Bone marrow (tissue), 2 donors: Measurements from ENCODE around the gene SUPT5H.

Experiments used
- DNase-seq, 2 donors: peaks; one replicate each; lab custom pipeline; 2025; lab: John Stamatoyannopoulos, UW

SUPT5H gene

DNA sequence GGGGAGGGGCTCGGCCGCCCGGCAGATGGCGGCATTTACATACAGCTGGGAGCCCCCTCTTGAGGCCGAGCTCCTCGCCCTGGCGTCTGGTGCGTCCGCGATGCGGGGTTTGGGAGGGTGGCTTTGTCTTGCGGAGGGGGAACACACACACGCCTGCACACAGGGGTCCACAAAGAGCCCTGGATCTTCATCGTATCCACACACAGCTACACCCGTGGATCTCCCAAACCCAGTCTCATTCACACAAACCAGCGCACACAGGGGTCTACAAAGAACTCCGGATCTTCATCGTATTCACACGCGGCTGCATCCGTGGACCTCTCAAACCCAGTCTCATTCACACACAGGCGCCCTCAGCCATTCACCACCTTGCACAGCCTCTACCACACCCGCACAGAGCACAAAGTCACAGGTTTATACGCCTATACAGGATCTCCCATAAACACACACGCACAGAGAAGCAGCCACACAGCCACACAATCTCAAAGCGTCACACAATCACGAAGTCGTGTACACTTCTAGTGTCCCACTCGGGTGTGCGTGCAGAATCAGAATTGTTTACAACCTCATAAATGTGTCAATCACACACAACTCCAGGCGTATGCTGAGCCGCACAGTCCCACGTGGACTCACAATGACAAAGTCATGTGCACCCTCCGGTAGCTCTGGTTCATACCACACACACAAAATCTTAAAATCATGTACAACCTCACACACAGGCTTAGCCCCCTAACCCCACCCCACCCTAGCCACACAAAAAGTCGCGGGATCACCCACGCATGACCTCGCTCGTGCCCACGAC, 52.8 kb downstream of the SUPT5H start:
- no peak for DNase-seq

DNA sequence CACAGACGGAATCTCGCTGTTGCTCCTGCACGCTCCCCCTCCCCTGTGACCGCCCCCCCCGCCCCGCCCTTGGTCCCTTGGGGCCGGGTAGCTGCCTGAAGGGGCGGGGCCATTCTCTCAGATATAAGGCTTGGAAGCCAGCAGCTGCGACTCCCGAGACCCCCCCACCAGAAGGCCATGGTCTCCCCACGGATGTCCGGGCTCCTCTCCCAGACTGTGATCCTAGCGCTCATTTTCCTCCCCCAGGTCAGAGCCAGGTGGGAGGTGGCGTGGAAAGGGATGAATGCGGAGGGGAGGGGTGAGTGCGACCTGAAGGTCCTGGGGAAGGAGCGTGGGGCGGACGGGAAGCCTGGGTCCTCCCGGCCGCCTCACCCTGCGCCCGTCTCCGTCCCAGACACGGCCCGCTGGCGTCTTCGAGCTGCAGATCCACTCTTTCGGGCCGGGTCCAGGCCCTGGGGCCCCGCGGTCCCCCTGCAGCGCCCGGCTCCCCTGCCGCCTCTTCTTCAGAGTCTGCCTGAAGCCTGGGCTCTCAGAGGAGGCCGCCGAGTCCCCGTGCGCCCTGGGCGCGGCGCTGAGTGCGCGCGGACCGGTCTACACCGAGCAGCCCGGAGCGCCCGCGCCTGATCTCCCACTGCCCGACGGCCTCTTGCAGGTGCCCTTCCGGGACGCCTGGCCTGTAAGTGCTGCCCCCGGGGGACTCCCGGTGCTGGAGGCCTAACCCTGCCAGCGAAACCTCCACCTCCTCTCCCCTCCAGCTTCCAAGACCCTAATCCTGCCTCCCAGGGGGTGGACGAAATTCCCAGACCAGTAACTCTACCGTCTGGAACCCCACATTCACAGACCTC, 53.6 kb downstream of the SUPT5H start, which contains the start of gene DLL3:
DLL3 (plus strand) TSS at position 150 of the 845 bp plus-strand sequence; CDS start at position 178, 28 bp downstream.
- DNase-seq: no peak

DNA sequence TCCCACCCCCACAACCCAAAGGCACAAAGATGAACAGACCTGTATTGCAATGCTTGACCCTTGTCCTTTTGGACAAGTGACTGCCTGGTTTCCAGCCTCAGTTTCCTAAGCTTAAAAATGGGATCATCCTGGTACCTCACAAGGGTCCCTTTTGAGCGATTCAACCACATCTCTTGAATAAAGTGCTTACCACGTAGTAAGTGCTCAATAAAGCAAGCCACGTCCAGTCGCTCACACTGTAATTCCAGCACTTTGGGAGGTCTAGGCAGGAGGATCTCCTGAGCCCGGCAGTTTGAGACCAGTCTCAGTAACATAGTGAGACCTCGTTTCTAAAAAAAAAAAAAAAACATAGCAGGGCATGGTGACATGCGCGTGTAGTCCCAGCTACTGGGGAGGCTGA, 54.5 kb downstream of the SUPT5H start:
- no peak for DNase-seq

DNA sequence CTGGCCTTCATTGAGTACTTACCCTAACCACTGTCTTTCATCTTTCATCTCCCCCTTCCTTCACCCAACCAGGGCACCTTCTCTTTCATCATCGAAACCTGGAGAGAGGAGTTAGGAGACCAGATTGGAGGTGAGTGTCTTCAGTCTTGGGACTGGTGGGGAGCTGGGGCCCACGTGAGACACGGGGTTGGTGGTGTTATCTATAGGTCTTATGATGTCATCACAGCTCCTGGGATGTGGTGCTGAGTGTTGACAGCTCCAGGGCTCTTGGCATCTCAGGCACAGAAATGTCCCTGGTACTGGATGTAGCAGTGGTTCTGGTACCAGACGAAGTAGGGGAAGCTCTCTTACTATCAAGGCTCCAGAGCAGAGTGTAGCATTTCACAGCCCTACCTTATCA, 55.2 kb downstream of the SUPT5H start:
- DNase-seq: no peak

DNA sequence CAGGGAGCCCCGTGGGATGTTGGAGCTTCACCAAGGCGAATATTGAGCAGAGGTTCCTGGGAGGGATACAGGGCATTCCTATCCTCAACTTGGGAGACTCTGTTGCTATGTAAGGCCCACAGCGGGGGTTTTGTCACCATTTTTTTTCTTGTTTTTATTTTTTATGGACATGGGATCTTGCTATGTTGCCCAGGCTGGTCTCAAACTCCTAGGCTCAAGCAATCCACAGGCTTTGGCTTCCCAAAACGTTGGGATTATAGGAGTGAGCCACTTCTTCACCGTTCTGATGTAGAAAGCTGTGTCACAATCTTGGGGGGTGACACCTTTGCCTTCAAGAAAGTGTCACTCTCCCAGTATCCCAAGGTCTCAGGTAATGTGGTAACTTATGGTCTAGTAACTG, 56.0 kb downstream of the SUPT5H start:
- no peak for DNase-seq

DNA sequence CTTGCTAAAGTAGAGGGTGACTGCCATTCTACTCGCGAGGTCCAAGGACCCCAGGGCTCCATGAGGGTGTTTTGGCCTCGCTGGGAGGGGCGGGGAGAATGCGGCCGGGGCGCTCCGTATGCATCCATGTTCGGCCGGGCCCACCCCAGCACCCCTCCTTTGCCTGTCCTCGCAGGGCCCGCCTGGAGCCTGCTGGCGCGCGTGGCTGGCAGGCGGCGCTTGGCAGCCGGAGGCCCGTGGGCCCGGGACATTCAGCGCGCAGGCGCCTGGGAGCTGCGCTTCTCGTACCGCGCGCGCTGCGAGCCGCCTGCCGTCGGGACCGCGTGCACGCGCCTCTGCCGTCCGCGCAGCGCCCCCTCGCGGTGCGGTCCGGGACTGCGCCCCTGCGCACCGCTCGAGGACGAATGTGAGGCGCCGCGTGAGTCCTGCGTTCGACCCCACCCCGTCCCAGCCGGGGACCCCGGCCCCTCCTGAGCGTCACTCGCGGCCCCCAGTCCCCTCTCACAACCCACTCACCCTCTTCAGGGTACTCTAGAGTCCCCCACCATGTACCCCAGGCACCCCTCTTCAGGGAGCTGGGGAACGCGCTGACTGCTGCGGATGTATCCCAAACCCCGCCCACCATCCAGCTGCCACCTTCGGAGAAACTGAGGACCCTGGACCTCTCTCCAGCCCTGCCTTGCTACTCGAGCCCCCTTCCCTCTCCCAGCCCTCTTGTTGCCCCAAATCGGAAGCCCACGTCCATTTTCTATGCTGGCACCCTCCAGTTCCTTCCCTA, 57.4 kb downstream of the SUPT5H start:
- peak in 1 of 2 donors; percentile 14 for DNase-seq

DNA sequence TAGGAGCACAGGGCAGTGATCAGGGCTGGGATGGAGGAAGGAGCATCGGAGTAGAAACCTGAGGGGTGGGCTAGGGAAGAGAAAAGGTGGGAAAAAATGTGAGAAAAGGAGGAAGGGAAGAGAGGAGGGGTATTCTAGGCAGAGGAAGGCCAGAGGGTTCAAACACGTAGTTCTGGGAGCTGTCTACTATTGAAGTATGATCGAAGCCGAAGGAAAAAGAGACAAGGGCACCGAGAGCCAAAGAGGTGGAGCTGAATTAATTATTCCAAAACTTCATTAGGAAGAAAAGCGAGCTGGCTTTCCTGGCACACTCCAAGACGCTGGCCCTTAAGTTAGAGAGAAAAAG, 61.2 kb downstream of the SUPT5H start:
- no peak for DNase-seq

DNA sequence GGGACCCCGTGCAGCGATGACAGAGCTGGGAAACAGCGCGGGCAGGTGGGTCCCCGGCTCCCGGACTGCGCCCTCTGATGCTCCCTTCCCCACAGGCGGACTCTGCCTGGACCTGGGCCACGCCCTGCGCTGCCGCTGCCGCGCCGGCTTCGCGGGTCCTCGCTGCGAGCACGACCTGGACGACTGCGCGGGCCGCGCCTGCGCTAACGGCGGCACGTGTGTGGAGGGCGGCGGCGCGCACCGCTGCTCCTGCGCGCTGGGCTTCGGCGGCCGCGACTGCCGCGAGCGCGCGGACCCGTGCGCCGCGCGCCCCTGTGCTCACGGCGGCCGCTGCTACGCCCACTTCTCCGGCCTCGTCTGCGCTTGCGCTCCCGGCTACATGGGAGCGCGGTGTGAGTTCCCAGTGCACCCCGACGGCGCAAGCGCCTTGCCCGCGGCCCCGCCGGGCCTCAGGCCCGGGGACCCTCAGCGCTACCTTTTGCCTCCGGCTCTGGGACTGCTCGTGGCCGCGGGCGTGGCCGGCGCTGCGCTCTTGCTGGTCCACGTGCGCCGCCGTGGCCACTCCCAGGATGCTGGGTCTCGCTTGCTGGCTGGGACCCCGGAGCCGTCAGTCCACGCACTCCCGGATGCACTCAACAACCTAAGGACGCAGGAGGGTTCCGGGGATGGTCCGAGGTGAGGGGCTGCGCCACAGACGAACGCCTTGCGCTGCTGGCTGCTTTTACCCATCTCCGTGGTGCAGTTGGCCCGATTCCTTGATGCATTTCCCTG, 61.7 kb downstream of the SUPT5H start:
- DNase-seq: no peak

DNA sequence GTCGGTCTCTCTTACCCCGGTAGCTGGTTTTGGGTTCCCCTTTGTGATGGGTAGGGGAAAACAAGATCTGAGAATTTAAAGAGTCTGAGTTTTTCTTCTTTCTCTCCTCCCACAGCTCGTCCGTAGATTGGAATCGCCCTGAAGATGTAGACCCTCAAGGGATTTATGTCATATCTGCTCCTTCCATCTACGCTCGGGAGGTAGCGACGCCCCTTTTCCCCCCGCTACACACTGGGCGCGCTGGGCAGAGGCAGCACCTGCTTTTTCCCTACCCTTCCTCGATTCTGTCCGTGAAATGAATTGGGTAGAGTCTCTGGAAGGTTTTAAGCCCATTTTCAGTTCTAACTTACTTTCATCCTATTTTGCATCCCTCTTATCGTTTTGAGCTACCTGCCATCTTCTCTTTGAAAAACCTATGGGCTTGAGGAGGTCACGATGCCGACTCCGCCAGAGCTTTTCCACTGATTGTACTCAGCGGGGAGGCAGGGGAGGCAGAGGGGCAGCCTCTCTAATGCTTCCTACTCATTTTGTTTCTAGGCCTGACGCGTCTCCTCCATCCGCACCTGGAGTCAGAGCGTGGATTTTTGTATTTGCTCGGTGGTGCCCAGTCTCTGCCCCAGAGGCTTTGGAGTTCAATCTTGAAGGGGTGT, 62.5 kb downstream of the SUPT5H start:
- DNase-seq: no peak

DNA sequence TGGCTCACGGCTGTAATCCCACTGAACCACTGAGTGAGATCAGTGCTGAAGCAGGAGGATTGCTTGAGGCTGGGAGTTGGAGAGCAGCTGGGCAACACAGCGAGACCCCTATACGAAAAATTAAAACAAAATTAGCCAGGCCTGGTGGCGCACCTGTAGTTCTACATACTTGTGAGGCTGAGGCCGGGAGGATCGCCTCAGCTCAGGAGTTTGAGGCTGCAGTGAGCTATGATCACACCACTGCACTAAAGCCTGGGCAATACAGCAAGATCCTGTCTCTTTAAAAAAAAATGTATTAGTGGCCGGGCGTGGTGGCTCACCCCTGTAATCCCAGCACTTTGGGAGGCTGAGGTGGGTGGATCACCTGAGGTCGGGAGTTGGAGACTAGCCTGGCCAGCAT, 63.2 kb downstream of the SUPT5H start:
- no peak for DNase-seq

DNA sequence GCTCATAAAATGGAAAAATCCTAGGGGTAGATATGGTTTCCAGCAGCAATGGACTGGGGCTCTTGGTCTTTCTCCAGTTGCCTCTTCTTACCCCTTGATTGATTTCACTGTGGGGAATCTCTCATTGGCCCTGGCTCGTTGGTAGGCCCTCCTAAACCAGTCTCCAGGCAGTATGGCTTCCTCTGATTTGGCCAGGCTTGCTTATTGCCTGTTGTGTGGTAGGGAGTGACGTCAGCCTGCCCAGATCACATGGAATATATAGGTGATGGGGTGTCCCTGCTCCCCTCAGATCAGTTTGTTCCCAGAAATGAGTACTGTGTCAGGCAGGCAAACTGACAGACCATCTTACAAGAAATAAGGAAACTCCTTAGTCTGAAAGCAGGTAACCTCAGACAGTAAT, 63.9 kb downstream of the SUPT5H start:
- DNase-seq: no peak

DNA sequence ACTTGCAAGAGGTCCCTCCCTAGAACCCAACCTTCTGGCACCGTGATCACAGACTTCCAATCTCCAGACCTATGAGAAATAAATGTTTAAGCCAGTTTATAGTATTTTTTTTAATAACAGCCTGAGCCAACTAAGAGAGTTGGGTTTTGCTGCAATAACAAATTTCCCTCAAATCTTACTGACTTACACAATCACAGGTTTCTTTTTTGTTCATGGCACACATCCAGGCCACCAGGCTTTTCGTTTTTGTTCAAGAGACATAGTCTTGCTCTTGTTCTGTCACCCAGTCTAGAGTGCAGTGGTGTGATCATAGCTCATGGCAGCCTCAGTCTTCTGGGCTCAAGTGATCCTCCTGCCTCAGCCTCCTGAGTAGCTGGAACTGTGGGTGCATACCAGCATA, 67.6 kb downstream of the SUPT5H start:
- no peak for DNase-seq

DNA sequence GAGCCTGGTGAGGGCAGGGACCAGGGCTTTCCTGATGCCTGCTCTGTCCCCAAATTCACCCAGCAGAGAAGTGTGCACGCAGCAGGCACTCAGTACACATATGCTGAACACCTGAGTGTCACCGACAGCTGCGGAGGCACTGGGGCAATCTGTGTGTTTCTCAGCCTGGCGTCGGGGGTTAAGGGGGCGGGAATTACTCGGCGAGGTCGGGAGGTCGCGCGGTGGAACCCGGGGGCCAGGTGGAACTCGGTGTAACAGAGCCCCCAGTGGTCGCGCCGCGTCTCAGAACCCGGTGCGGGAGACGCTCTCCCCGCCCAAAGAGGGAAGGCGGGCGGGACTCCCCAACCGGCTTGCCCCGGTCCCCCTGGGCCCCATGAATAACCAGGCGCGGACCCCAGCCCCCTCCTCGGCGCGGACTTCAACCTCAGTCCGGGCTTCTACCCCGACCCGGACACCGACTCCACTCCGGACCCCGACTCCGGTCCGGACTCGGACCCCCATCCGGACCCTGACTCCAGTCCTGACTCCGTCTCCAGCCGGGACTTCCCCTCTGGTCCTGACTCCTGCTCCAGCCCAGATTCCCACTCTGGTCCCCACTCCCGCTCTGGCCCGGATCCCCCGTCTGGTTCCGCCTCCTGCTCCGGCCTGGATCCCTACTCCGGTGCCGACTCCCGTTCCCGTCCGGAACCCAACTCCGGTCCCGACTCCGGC, 69.6 kb downstream of the SUPT5H start, which contains the start of gene SELENOV:
SELENOV (plus strand) TSS at position 300 of the 711 bp plus-strand sequence; CDS start at position 374, 74 bp downstream.
- DNase-seq: no peak

DNA sequence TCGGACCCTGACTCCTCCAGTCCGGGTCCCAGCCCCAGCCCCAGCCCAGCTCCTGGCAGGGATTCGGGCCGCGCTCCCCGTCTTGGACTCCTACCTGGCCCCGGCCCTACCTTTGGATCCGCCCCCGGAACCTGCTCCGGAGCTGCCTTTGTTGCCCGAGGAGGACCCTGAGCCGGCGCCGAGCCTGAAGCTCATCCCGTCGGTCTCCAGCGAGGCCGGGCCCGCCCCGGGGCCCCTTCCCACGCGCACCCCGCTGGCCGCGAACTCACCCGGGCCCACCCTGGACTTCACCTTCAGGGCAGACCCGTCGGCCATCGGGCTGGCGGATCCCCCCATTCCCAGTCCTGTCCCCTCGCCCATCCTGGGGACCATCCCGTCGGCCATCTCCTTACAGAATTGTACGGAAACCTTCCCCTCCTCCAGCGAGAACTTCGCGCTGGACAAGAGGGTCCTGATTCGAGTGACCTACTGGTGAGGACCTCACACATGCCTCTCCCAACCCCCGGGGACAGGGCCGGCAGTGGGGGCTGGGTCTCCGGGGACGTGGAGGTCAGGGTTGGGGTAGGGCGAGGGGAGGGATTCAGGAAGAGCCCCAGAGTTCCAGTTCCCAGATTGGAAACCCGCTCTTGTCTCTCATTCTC, 70.3 kb downstream of the SUPT5H start:
- DNase-seq: no peak

DNA sequence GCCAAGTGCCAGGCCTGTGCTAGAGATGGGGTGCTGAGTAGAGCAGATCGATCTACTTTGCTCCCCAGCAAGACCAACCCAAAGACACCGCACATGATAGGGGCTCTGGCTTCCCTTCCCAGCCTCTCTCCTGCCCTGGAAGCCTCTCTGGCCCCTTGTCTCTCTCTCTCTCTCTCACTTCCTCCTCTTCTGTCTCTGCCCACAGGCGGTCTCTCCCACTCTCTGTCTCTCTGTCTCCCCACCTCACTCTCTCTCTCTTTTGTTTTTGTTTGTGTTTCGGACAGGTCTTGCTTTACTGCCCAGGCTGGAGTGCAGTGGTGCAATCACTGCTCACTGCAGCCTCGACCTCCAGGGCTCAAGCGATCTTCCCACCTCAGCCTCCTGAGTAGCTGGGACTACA, 70.9 kb downstream of the SUPT5H start:
- no peak for DNase-seq

DNA sequence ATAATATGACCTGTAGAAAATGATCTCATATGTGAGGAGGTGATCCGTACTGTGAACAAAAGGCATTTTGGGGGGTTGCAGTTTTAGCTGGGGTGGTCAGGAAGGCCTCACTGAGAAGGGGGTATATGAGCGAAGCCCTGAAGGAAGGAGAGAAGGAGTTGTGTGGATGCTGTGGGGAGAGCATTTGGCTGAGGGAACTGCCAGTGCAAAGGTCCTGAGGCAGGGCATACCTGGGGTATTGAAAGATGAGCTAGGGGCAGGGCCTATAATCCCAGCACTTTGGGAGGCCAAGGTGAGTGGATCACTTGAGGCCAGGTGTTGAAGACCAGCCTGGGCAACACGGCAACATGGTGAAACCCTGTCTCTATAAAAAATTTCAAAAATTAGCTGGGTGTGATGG, 72.0 kb downstream of the SUPT5H start:
- no peak for DNase-seq

DNA sequence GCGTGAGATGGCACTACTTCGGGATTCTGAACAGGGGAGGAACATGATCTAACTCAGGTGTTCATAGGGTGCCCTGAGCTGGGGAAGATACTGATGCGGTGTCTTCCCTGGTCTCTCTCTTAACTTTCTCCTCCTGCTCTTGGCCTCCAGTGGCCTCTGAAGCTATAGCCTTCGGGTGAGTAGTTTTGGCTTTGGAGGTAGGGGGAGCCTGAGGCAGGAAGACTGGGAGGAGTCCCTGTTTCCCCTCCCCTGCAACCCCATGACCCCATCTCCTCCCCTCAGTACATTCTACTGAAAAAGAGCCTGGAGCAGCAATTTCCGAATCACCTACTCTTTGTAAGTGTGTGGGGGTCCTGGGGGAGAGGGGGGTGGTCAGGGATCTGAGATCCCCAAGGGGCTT, 73.1 kb downstream of the SUPT5H start:
- no peak for DNase-seq

DNA sequence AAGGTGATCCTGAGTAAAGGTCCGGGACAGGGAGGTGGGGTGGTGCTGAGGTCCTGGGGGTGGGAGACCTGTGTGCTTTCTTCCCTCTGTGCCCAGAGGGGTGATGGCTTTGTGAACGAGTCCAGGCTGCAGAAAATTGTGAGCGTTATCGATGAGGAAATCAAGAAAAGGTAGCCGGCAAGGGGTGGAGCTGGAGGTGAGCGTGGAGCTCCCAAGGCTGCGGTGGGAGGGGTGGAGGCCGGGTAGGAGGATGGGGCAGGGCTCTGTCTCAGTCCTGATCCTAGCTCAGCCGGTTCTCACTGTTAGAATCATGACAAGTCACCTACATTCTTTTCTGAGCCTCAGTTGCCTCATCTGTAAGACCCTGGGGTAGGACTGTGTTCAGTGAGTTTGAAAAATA, 73.6 kb downstream of the SUPT5H start:
- DNase-seq: no peak

DNA sequence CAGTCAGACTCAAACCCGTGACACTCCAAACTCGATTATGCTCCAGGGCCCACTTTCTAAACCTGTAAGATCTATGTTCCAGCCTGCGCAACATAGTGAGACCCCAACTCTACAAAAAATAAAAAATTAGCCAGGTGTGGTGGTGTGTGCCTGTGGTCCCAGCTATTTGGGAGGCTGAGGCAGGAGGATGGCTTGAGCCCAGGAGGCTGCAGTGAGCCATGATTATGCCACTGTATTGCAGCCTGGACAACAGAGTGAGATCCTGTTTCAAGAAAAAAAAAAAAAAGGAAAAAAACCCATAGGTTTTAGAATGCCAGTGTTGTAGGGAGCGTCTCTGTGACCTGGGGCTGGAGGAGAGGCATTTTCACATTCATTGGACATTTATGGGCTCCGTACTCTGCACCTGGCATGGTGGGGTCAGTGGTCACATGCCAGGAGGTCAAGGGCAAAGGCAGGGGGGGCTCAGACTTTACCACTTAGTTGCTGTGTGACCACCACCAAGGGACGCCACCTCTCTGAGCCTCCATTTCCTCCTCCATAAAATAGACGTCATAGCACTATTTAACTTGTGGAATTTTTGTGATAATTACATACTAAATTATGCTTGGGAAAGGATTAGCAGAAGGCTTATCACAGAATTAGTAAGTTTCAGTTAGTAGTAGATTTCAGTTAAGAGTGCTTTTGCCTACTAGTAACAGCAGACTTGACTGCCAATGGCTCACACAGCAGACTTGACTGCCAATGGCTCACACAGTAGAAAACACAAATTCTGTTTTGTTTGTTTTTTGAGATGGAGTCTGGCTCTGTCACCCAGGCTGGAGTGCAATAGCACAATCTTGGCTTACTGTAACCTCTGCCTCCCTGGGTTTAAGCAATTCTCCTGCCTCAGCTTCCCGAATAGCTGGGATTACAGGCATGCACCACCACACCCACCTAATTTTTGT, 75.4 kb downstream of the SUPT5H start:
- DNase-seq: no peak
